Measurements from ENCODE around the gene DCAKD. TPM values are rescaled to one million over a fixed set of nuclear protein-coding genes. Genes with fewer than 3 reads are reported as not detected.

Gene DCAKD
- total RNA-seq, 1 experiment from 2014 or later, result 48.3 TPM

DNA sequence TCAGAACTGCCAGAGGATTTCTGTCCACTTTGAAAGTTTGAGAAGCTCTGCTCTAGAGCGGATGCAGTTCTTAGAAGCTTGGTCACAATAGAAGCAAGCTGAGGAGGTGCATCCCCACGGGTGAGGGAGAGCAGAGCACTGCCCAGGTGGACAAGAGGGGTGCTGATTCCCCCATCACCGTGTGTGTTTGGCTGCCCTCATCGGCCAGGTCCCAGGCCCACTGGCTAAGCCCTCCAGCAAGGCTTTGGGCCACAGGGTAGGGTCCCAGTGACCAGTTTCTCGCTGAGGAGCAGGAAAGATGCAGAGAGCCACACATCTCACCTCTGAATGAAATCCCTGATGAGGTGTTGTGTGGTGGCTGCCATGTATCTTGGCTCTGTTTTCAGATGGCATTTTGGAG is 36.5 kb upstream of the DCAKD start:
- Histone ChIP-seq H3K23ac (ENCODE audit: insufficient read length, low read depth, low read length) (no peak overlapping the region), H4K20me1 (ENCODE audit: control insufficient read depth, insufficient read depth, insufficient read length) (no peaks in the 10 kb centered on the region), H3K56ac (ENCODE audit: insufficient read length, low read depth, low read length) (no peak overlapping the region), H3K23me2 (ENCODE audit: insufficient read length, low read depth, low read length, poor library complexity, severe bottlenecking) (no peaks in the 10 kb centered on the region), H2BK12ac (ENCODE audit: insufficient read length, low read depth, low read length) (no peak overlapping the region), H3K18ac (ENCODE audit: insufficient read length, low read depth, low read length) (no peak overlapping the region), H2BK20ac (ENCODE audit: low read depth, low read length, poor library complexity, severe bottlenecking) (no peak overlapping the region), H3K4me1 (ENCODE audit: insufficient read depth, low read length) (peaks cover 2% of the 10 kb centered on the region; the same call in 1 of the 2 replicates), H2BK120ac (ENCODE audit: low read depth, low read length, poor library complexity, severe bottlenecking) (no peak overlapping the region), H4K91ac (ENCODE audit: insufficient read length, low read depth, low read length) (no peak overlapping the region), H2BK15ac (ENCODE audit: low read depth, low read length) (no peak overlapping the region), H3K27me3 (ENCODE audit: insufficient read depth, low read length) (no peaks in the 10 kb centered on the region), H3K4me2 (ENCODE audit: insufficient read depth, insufficient read length, low read length) (no peak overlapping the region), H3K9me3 (ENCODE audit: control insufficient read depth, low read depth, low read length) (no peaks in the 10 kb centered on the region), H3K14ac (ENCODE audit: insufficient read depth, low read length) (no peak overlapping the region), H3K4ac (ENCODE audit: low read depth, low read length) (no peak overlapping the region), H2AK5ac (ENCODE audit: insufficient read length, low read length) (no peak overlapping the region), H2BK5ac (ENCODE audit: insufficient read length, low read length) (no peak overlapping the region), H3K9ac (ENCODE audit: extremely low read depth, insufficient read length, low read length) (no peak overlapping the region), H3K79me2 (ENCODE audit: insufficient read depth, low read length) (no peaks in the 10 kb centered on the region), H4K8ac (replicated peaks; ENCODE audit: insufficient read length, low read depth, low read length) (no peak overlapping the region), H2AFZ (ENCODE audit: low read length) (no peak overlapping the region), H3K79me1 (ENCODE audit: insufficient read depth, low read depth, low read length, poor library complexity, severe bottlenecking) (no peaks in the 10 kb centered on the region), H3K27ac (ENCODE audit: insufficient read length, low read depth, low read length) (no peak overlapping the region), H4K5ac (ENCODE audit: insufficient read length, low read depth, low read length) (no peak overlapping the region), H3T11ph (ENCODE audit: low read length) (no peak overlapping the region)
- H3K27ac Mint-ChIP-seq, result peak overlapping the region in 2 of 3 experiments; percentile 44; a peak in 3 of 7 replicates
- TF ChIP-seq, protein P1, sequence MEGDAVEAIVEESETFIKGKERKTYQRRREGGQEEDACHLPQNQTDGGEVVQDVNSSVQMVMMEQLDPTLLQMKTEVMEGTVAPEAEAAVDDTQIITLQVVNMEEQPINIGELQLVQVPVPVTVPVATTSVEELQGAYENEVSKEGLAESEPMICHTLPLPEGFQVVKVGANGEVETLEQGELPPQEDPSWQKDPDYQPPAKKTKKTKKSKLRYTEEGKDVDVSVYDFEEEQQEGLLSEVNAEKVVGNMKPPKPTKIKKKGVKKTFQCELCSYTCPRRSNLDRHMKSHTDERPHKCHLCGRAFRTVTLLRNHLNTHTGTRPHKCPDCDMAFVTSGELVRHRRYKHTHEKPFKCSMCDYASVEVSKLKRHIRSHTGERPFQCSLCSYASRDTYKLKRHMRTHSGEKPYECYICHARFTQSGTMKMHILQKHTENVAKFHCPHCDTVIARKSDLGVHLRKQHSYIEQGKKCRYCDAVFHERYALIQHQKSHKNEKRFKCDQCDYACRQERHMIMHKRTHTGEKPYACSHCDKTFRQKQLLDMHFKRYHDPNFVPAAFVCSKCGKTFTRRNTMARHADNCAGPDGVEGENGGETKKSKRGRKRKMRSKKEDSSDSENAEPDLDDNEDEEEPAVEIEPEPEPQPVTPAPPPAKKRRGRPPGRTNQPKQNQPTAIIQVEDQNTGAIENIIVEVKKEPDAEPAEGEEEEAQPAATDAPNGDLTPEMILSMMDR (conservative IDR thresholded peaks at IDR 0.05), result no peak
- DNase-seq, result no peak
- H3K9me3 Mint-ChIP-seq, result no peaks in the 10 kb centered on the region
- peaks cover 31 to 88% (median 69%) of the 10 kb centered on the region in 3 experiments for H3K36me3 Mint-ChIP-seq (ENCODE audit: insufficient read depth in 1 of 3, low read depth in 3 of 3)
- WGBS (ENCODE audit: extremely low coverage, insufficient read length, low lambda C conversion rate), result no CpG with 5 or more reads among the region's 5 CpGs
- H3K27me3 Mint-ChIP-seq (ENCODE audit: low read depth), result no peaks in the 10 kb centered on the region
- H3K4me3 Mint-ChIP-seq, result no peak overlapping the region
- H3K4me1 Mint-ChIP-seq, result peaks cover 11 to 12% of the 10 kb centered on the region in 2 experiments

All from H9 (cell line).